ENCODE measurements around the gene FARP1. TPM values are rescaled to one million over a fixed set of nuclear protein-coding genes. Genes with fewer than 3 reads are reported as not detected.

Gene FARP1
- total and polyA plus RNA-seq, 2 of the 8 experiments (the other 6 are each of a cell fraction or from before 2014, with no cell fraction given), result 24.7 to 104 TPM

- TF ChIP-seq SRF (IDR thresholded peaks at IDR 0.05; ENCODE audit: low read depth, low read length), result no peak
These were observed 1.1 kb upstream of the FARP1 start (continued) for GRCh38 chr13:98141509-98142379.

All from H1 (cell line).